ENCODE results near the gene ATOX1. TPM values are rescaled to one million over a fixed set of nuclear protein-coding genes. Genes with fewer than 3 reads are reported as not detected.
A peak's percentile ranks its signal among the peaks of the same experiment; 100 is the strongest.

ATOX1 gene
- total and polyA plus RNA-seq, 9 of the 15 experiments (the other 6 are each of a cell fraction or from before 2014, with no cell fraction given), result 59.2 to 318 (median 86.2) TPM

- TF ChIP-seq ZNF121 (CRISPR knock-in tag; conservative IDR thresholded peaks at IDR 0.05) (no peak), E2F8 (IDR thresholded peaks at IDR 0.05; ENCODE audit: low read depth, partially characterized antibody) (peak; percentile 19), FOS (IDR thresholded peaks at IDR 0.05; ENCODE audit: extremely low read depth, insufficient read length) (no peak), KLF13 (tag; IDR thresholded peaks at IDR 0.05; ENCODE audit: borderline replicate concordance, low read depth) (no peak), UBTF (IDR thresholded peaks at IDR 0.05; ENCODE audit: borderline replicate concordance in 1 of 2, low read depth in 2 of 2, low read length in 2 of 2) (0 out of 4 replicates have a peak, but pooled peaks of 1 of the 2 experiments have one; percentile 12), ZNF347 (CRISPR knock-in tag; IDR thresholded peaks at IDR 0.05; ENCODE audit: low read depth) (no peak), HIVEP1 (CRISPR knock-in tag; IDR thresholded peaks at IDR 0.05) (no peak), CEBPG (CRISPR knock-in tag; IDR thresholded peaks at IDR 0.05) (no peak), CEBPG (tag; conservative IDR thresholded peaks at IDR 0.05 in 1 of 2, IDR thresholded peaks at IDR 0.05 in 1 of 2) (no peak), NRF1 (conservative IDR thresholded peaks at IDR 0.05 in 1 of 2, IDR thresholded peaks at IDR 0.05 in 1 of 2) (no peak), SUPT5H (IDR thresholded peaks at IDR 0.05) (no peak), KDM5B (IDR thresholded peaks at IDR 0.05; ENCODE audit: insufficient replicate concordance, low read depth, low read length) (peak; percentile 2), HSF4 (CRISPR knock-in tag; IDR thresholded peaks at IDR 0.05; ENCODE audit: borderline replicate concordance) (no peak)
These were observed 14.6 kb upstream of the ATOX1 start (continued) for GRCh38 chr5:151772846-151773561.
